Middle frontal gyrus (tissue), 1 donor: ENCODE measurements around the gene SLC17A1.
"Not testable (repeated sequence)": the region's sequence is repeated elsewhere in the genome, so short reads cannot be mapped to it uniquely, and the experiment has no call there.

Source experiments
- DNase-seq: peaks from one replicate; pipeline ENCODE4 v3.0.0-alpha.2; 2015; ENCODE audit warnings: low spot score; ENCODE audit errors: extremely low spot score

SLC17A1 gene

DNA sequence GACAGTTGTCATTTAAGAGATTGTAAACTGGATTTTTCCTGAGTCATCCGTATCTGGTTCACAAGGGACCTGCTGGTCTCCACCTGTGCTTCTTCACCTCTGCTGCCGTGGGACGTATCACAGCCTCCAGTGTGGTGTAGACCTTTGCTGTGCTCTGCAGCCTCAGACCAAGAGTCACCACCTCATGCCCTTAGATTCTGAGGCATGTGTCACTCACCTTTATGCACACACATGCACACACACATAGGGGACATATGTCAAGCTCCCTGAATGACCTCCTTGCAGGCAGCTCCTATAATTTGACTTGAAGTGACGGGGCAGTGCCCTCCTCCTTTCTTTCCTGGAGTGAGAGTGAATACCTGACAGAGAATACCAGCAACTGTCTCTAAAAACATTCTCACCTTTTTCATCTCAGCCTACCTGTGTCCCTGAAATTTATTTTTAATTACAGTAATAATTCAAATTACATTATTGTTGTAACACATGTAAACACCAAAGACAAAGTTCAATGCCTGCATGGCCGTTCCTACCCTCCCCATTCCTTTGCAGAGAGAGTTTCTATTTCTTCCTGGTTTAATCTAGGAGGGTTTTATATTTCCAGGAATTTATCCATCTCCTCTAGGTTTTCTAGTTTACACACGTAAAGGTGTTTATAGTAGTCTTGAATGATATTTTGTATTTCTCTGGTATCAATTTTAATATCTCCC, 73.8 kb downstream of the SLC17A1 start:
- DNase-seq: no peak

- DNase-seq: no peak
Observed at GRCh38 chr6:25756382-25757363, 75.2 kb downstream of the SLC17A1 start.

DNA sequence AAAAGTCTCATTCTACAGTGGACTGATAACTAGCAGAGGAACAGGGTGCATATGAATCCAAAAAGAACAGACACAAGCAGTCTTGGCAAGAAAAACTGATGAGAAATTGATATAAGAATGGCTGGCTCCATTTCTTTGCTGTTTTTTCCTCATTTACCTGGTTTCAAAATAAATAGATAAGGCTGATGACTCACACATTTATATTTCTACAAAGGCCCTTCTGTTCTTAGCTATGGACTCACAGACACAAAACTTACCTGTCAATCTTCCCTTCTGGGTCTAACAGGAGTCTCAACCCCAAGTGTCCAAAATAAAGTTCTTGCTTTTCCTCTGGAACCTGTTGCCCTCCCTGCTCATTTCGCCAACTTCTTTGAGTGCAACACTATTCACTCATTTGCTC, 76.4 kb downstream of the SLC17A1 start:
- no peak for DNase-seq

DNA sequence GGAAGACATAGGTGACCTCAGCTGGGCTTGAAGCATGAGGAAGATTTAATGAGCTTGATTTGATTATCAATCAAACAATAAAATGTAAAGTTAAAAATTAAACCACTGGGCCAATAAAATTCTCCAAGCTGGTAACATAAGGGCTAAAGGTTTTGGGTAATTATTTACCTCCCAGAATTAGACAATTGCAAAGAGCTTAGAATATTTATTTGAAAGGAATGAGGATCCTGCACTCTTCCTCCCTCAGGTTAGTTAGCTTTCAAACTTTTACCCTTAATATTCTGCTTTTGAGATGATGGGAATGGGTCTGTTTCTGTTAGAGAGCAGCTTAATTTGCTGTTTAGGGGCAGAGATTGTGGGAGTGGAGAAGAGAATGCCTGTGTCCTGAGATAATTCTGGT, 77.3 kb downstream of the SLC17A1 start, which contains the start of gene SLC17A4:
SLC17A4 (plus strand) TSS at position 208 of the 400 bp plus-strand sequence. CDS start 7,221 bp downstream, outside the sequence.
- DNase-seq: no peak

- DNase-seq: no peak
Observed at GRCh38 chr6:25753079-25753478, 78.8 kb downstream of the SLC17A1 start.

GRCh38 chr6:25750906-25751305, 80.9 kb downstream of the SLC17A1 start:
- DNase-seq: no peak

DNA sequence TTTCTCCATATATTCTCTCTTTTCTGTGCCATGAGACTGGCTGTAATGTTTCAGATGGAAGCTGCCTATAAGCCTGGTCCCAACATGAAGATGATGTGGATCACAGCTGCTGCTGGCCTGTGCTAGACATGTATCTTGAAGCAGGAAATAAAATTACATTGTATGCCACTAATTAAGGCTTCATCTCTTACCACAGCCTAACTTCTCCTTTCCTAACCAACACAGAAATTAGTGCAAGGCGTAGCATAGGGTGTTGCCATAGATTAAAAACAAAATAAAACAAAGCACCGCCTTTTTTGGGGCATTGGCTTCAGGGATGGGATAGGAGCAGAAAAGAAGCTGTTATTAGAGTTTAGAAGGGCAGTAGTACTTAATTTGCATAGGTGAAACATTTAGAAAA, 82.0 kb downstream of the SLC17A1 start:
- DNase-seq: no peak

GRCh38 chr6:25748601-25749517, 83.0 kb downstream of the SLC17A1 start:
- DNase-seq: not testable (repeated sequence)

DNA sequence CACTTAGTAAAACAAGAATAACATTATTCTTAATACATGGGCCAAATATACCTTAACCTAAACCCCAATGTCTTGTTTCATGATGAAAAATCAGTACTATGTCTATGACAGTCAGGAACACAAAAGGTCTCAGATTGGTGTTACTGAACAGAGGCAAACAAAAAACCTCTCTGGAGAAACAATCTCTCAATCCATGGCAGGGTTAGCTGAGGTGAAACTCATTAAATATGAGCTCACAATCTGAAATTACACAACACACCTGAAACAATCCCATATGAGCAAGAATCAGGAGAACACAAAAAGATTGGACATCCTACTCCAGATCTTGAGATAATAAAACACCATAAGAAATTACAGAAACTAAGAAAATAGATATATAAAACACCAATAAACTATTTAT, 83.8 kb downstream of the SLC17A1 start:
- DNase-seq: no peak

DNA sequence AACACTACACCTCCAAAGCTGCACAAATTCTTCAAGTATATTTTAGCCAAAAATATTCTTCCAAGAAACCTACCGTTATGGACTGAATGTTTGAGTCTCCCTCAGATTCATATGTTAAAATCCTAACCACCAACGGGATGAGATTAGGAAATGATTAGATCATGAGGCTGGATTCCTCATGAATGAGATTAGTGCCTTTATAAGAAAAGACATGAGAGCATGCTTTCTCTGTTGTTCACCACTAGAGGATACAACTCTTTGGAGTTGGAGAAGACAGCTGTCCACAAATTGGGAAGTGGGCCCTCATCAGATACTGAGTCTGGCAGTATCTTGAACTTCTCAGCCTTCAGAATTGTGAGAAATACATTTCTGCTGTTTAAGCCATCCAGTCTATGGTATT, 84.4 kb downstream of the SLC17A1 start:
- no peak for DNase-seq

DNA sequence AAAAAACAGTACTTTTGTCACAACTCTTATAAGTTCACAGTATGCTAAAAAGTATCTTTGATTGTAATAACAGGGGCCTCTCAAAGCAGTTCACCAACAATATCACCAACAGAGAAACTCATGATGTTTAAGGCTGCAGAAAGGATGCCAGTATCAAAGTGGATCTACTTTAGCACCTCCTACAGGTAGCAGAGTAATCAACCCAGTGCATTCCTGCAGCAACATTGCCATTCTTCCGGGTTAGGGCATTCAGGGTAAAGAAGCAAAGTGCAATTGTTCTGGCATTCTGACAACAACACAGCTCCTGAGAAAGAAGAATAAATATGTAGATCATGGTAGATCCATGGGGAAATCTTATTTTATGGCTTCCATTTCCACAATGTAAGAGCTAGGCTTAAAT, 84.9 kb downstream of the SLC17A1 start:
- DNase-seq: no peak

- no peak for DNase-seq
Observed at GRCh38 chr6:25745836-25746235, 86.0 kb downstream of the SLC17A1 start.

DNA sequence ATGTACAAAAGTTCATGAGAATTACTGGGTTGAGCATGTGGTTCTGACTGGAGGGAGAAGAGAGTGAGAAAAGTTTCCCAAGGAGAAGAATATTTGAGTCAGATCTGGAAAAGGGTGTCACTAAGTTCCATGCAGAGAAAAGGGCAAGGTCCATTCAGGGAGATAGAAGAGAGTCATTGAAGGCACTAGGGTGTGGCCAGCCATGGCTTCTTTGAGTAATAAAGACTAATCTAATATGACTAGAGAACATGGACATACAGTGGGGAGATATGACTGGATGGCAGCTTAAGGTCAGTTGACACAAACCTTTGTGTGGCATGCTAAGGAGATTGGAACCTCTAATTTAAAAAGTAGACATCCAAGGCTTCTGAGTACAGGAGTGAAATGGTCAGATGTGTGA, 88.0 kb downstream of the SLC17A1 start:
- DNase-seq: no peak

DNA sequence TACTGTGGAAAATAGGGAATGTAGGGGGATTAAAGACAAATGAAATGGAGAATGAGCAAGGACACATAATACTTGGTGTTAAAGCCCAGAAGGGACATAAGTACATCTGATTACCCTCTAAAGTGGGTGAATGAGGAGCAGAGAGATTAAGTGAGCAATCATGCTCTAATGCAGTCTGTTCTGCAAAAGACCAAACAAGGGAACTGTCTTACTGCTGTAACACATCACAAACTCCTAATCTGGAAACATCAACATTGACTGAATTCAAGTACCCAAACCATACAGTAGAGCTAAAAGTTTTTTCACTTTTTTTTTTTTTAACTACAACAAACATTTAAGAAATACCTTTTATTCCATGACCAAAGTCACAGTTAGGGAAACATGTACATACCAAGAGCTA, 96.6 kb downstream of the SLC17A1 start:
- DNase-seq: no peak
